ENCODE results near the gene CYSLTR2. TPM values are rescaled to one million over a fixed set of nuclear protein-coding genes. Genes with fewer than 3 reads are reported as not detected.

Gene CYSLTR2
- total and polyA plus RNA-seq, 2 of the 8 experiments (the other 6 are each of a cell fraction or from before 2014, with no cell fraction given) = not detected

DNA sequence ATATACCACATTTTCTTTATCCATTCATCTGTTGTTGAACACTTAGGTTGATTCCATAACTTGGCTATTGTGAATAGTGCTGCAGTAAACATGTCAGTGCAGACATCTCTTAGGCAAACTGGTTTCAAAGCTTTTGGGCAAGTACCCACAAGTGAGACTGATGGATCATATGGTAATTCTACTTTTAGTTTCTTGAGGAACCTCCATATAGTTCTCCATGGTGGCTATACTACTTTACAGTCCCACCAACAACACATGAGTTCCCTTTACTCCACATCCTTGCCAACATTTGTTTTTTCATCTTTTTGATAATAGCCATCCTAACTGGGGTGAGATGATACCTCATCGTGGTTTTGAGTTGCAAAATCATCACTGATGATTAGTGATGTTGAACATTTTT, 8.5 kb downstream of the CYSLTR2 start:
- Histone ChIP-seq H3K9ac (replicated peaks in 1 of 4; ENCODE audit: extremely low read depth in 1 of 4, low read depth in 3 of 4, low read length in 3 of 4) (no peak overlapping the region), H3K56ac (replicated peaks; ENCODE audit: insufficient read length, low read depth, low read length) (no peak overlapping the region), H2BK120ac (replicated peaks; ENCODE audit: low read depth, low read length) (no peak overlapping the region), H3K18ac (ENCODE audit: extremely low read depth, low read length) (no peak overlapping the region), H3K36me3 (ENCODE audit: control insufficient read depth in 2 of 4, insufficient read depth in 4 of 4, low read length in 3 of 4) (no peaks in the 10 kb centered on the region), H4K20me1 (replicated peaks in 1 of 2; ENCODE audit: control insufficient read depth in 1 of 2, insufficient read depth in 2 of 2, low read length in 2 of 2) (no peaks in the 10 kb centered on the region), H4K5ac (ENCODE audit: insufficient read length, low read depth, low read length) (no peak overlapping the region), H3K23ac (ENCODE audit: insufficient read length) (no peak overlapping the region), H3K4me3 (ENCODE audit: extremely low read depth in 1 of 4, insufficient read depth in 2 of 4, low read depth in 3 of 4, low read length in 4 of 4) (no peak overlapping the region), H3K79me2 (ENCODE audit: control insufficient read depth in 1 of 2, insufficient read depth in 2 of 2, low read length in 2 of 2) (no peaks in the 10 kb centered on the region), H3K4me2 (ENCODE audit: insufficient read depth in 1 of 2, low read depth in 2 of 2, low read length in 2 of 2) (no peak overlapping the region), H4K91ac (replicated peaks; ENCODE audit: insufficient read length, low read length) (no peak overlapping the region), H4K8ac (ENCODE audit: extremely low read depth, insufficient read depth, low read length) (no peak overlapping the region), H2AFZ (ENCODE audit: low read length) (no peak overlapping the region), H3K27me3 (replicated peaks in 1 of 4; ENCODE audit: control insufficient read depth in 3 of 4, extremely low read depth in 1 of 4, insufficient read depth in 3 of 4, low read length in 3 of 4) (no peaks in the 10 kb centered on the region), H3K14ac (ENCODE audit: insufficient read length) (no peak overlapping the region), H3K79me1 (ENCODE audit: low read depth, low read length) (no peaks in the 10 kb centered on the region), H3K4me1 (replicated peaks in 1 of 4; ENCODE audit: control insufficient read depth in 3 of 4, insufficient read depth in 4 of 4, low read length in 3 of 4) (no peaks in the 10 kb centered on the region), H3K27ac (ENCODE audit: low read depth, low read length) (no peak overlapping the region), H2BK15ac (ENCODE audit: low read length) (no peak overlapping the region), H2BK12ac (ENCODE audit: low read depth, low read length) (no peak overlapping the region), H3K23me2 (ENCODE audit: low read depth, low read length) (no peaks in the 10 kb centered on the region), H2BK20ac (ENCODE audit: low read length) (no peak overlapping the region), H3K9me3 (ENCODE audit: insufficient read depth in 2 of 2, low read depth in 1 of 2, low read length in 1 of 2) (no peaks in the 10 kb centered on the region), H2AK5ac (ENCODE audit: low read depth, low read length) (no peak overlapping the region), H3K4ac (replicated peaks; ENCODE audit: insufficient read length, low read depth, low read length) (no peak overlapping the region), H2BK5ac (ENCODE audit: low read depth, low read length) (no peak overlapping the region)
- no peak for TF ChIP-seq GABPA (IDR thresholded peaks at IDR 0.05; ENCODE audit: borderline replicate concordance, insufficient read depth, low read length)
- TF ChIP-seq, protein P1, sequence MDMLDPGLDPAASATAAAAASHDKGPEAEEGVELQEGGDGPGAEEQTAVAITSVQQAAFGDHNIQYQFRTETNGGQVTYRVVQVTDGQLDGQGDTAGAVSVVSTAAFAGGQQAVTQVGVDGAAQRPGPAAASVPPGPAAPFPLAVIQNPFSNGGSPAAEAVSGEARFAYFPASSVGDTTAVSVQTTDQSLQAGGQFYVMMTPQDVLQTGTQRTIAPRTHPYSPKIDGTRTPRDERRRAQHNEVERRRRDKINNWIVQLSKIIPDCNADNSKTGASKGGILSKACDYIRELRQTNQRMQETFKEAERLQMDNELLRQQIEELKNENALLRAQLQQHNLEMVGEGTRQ (IDR thresholded peaks at IDR 0.05; ENCODE audit: low read length) = no peak
- no peak for TF ChIP-seq SUZ12 (IDR thresholded peaks at IDR 0.05; ENCODE audit: low read length)
- TF ChIP-seq POLR2A (IDR thresholded peaks at IDR 0.05; ENCODE audit: control extremely low read depth in 1 of 2, low read depth in 2 of 2, low read length in 2 of 2) = no peak
- TF ChIP-seq CHD1 (IDR thresholded peaks at IDR 0.05; ENCODE audit: low read depth, low read length) = no peak
- TF ChIP-seq KDM5A (IDR thresholded peaks at IDR 0.05; ENCODE audit: low read length) = no peak
- no peak for TF ChIP-seq NRF1 (IDR thresholded peaks at IDR 0.05; ENCODE audit: low read depth, low read length)
- 77% methylated on average over 1 of the region's 1 CpG; no CpG with 5 or more reads in 1 of the 2 experiments for WGBS, 2 experiments (ENCODE audit: extremely low coverage in 1 of 2, insufficient coverage in 1 of 2, insufficient read length in 1 of 2, insufficient replicate concordance in 2 of 2, low coverage in 1 of 2, low lambda C conversion rate in 2 of 2, missing lambda C conversion rate in 1 of 2)
- CTCF ChIA-PET (ENCODE audit: partially characterized antibody) = no interaction called here
- POLR2A ChIA-PET (ENCODE audit: partially characterized antibody) = no interaction called here
- FAIRE-seq (no peak), DNase-seq (ENCODE audit: low read depth in 1 of 2, low spot score in 2 of 2) (no peak)
